Sigmoid colon (tissue), 7 donors: ENCODE data around the gene TWNK. TPM values are rescaled to one million over a fixed set of nuclear protein-coding genes. Genes with fewer than 3 reads are reported as not detected.

Source experiments
- DNase-seq: peaks from one replicate; pipeline ENCODE4 v3.0.0-alpha.2; 2019
- H3K27ac ChIP-seq, 4 donors: fragments of 200-600 bp; sonication (generic); one replicate each; pipeline ENCODE4 v1.5.1; 2016 to 2019; ENCODE audit warnings: mild to moderate bottlenecking in 1 of 4
- H3K27me3 ChIP-seq, 3 donors: fragments of 200-600 bp; sonication (generic); one replicate each; pipeline ENCODE4 v1.5.1; 2019; ENCODE audit warnings: mild to moderate bottlenecking in 1 of 3
- H3K36me3 ChIP-seq, 4 donors: fragments of 200-600 bp; sonication (generic); one replicate each; pipeline ENCODE4 v1.5.1; 2016 to 2019
- H3K4me1 ChIP-seq, 4 donors: fragments of 200-600 bp; sonication (generic); one replicate each; pipeline ENCODE4 v1.5.1; 2017 to 2019
- H3K4me3 ChIP-seq, 4 donors: fragments of 200-600 bp; sonication (generic); one replicate each; pipeline ENCODE4 v1.5.1; 2017 to 2019; ENCODE audit warnings: mild to moderate bottlenecking in 2 of 4, moderate library complexity in 1 of 4
- H3K9me3 ChIP-seq, 4 donors: fragments of 200-600 bp in 3 of 4; sonication (generic) in 3 of 4; one replicate each; pipeline versions ENCODE4 v1.5.1 to v1.6.1; 2013 to 2019
- EP300 ChIP-seq, 4 donors: sonication (generic); formaldehyde crosslinking; IDR thresholded peaks; one replicate each; pipeline ENCODE4 v1.6.1; 2017; ENCODE audit warnings: antibody characterized with exemption in 4 of 4
- POLR2A ChIP-seq, 2 donors: fragments of 450-650 bp; IDR thresholded peaks; one replicate each; pipeline ENCODE4 v1.6.1; 2016; ENCODE audit warnings: antibody characterized with exemption in 2 of 2, mild to moderate bottlenecking in 2 of 2, moderate library complexity in 2 of 2
- POLR2AphosphoS5 ChIP-seq, 4 donors: sonication (generic); formaldehyde crosslinking; IDR thresholded peaks; one replicate each; pipeline ENCODE4 v1.6.1; 2017; ENCODE audit warnings: antibody characterized with exemption in 4 of 4
- whole genome bisulfite sequencing, 2 donors: extraction: QIAGEN DNeasy Blood & Tissue Kit; methylation state at CpG; one replicate each; pipeline ENCODE4 v1.1.7; 2013; 5-methylcytosine and 5-hydroxymethylcytosine counted together
- intact Hi-C: fragments of 100-400 bp; cut with DNase I; formaldehyde crosslinking; loops from one replicate; pipeline ENCODE4 v1.15.1; 2023
- polyA plus RNA-seq, 3 donors: library from polyadenylated mRNA; stranded (reverse); fragments of 200-250 nt; gene quantifications; one replicate each; pipeline ENCODE4 v1.2.3, GENCODE V29; 2013
- total RNA-seq, 4 donors: library from RNA; depleted of rRNA; stranded (reverse); fragments of >200 nt; gene quantifications; one replicate each; pipeline ENCODE4 v1.1.0, GENCODE V29; 2016
- TF ChIP-seq, protein P1 (sequence below), 4 experiments: fragments of 450-650 bp in 3 of 4; fragments of 200-600 bp in 1 of 4; IDR thresholded peaks; one replicate each; pipeline ENCODE4 v1.5.1; 2016 to 2019; ENCODE audit warnings: antibody characterized with exemption in 4 of 4, mild to moderate bottlenecking in 3 of 4, moderate library complexity in 2 of 4
- donor health status: healthy with polysubstance abuse.
- donor health status: Bipolar disorder and iron deficiency.
- donor health status: healthy.

Gene TWNK
- total and polyA plus RNA-seq, 7 donors: 2.4 to 9.0 (median 3.9) TPM

GRCh38 chr10:100963826-100964225, 23.5 kb upstream of the TWNK start:
- intact Hi-C loops: loop anchor here (5.0 kb wide), 1 partner anchor 37 kb away; no protein-coding TSS in a partner anchor
- DNase-seq: no peak
- Histone ChIP-seq H3K4me1 (peaks cover 0 to 6% (median 4%) of the 10 kb centered on the region in 4 donors), H3K27ac (no peak overlapping the region), H3K9me3 (no peaks in the 10 kb centered on the region), H3K4me3 (no peak overlapping the region), H3K27me3 (peaks cover 0 to 2% (median 0%) of the 10 kb centered on the region in 3 donors), H3K36me3 (peaks cover 0 to 67% (median 8%) of the 10 kb centered on the region in 4 donors)
- TF ChIP-seq EP300 (IDR thresholded peaks at IDR 0.05) (no peak), POLR2AphosphoS5 (IDR thresholded peaks at IDR 0.05) (no peak), POLR2A (IDR thresholded peaks at IDR 0.05) (no peak)
- TF ChIP-seq, protein P1, sequence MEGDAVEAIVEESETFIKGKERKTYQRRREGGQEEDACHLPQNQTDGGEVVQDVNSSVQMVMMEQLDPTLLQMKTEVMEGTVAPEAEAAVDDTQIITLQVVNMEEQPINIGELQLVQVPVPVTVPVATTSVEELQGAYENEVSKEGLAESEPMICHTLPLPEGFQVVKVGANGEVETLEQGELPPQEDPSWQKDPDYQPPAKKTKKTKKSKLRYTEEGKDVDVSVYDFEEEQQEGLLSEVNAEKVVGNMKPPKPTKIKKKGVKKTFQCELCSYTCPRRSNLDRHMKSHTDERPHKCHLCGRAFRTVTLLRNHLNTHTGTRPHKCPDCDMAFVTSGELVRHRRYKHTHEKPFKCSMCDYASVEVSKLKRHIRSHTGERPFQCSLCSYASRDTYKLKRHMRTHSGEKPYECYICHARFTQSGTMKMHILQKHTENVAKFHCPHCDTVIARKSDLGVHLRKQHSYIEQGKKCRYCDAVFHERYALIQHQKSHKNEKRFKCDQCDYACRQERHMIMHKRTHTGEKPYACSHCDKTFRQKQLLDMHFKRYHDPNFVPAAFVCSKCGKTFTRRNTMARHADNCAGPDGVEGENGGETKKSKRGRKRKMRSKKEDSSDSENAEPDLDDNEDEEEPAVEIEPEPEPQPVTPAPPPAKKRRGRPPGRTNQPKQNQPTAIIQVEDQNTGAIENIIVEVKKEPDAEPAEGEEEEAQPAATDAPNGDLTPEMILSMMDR (IDR thresholded peaks at IDR 0.05): no peak
- WGBS, 2 donors: 97 to 98% methylated on average over 1 of the region's 1 CpG

GRCh38 chr10:100965820-100966219, 21.5 kb upstream of the TWNK start:
- Histone ChIP-seq H3K9me3 (no peaks in the 10 kb centered on the region), H3K4me3 (no peak overlapping the region), H3K4me1 (peaks cover 0 to 18% (median 17%) of the 10 kb centered on the region in 4 donors), H3K27ac (no peak overlapping the region), H3K36me3 (peaks cover 0 to 48% (median 5%) of the 10 kb centered on the region in 4 donors), H3K27me3 (peaks cover 0 to 10% (median 0%) of the 10 kb centered on the region in 3 donors)
- no peak for DNase-seq
- intact Hi-C loops: no loop called here
- TF ChIP-seq, protein P1 (IDR thresholded peaks at IDR 0.05): no peak
- no peak for TF ChIP-seq POLR2AphosphoS5 (IDR thresholded peaks at IDR 0.05)
- TF ChIP-seq EP300 (IDR thresholded peaks at IDR 0.05): no peak
- TF ChIP-seq POLR2A (IDR thresholded peaks at IDR 0.05): no peak
- WGBS, 2 donors: 73 to 74% methylated on average over 5 of the region's 5 CpGs

GRCh38 chr10:100966887-100967286, 20.5 kb upstream of the TWNK start:
- Histone ChIP-seq H3K36me3 (peaks cover 0 to 38% (median 5%) of the 10 kb centered on the region in 4 donors), H3K9me3 (no peaks in the 10 kb centered on the region), H3K4me3 (no peak overlapping the region), H3K4me1 (peaks cover 0 to 18% (median 17%) of the 10 kb centered on the region in 4 donors), H3K27me3 (peaks cover 0 to 10% (median 0%) of the 10 kb centered on the region in 3 donors), H3K27ac (no peak overlapping the region)
- TF ChIP-seq POLR2A (IDR thresholded peaks at IDR 0.05): no peak
- no peak for TF ChIP-seq POLR2AphosphoS5 (IDR thresholded peaks at IDR 0.05)
- TF ChIP-seq, protein P1 (IDR thresholded peaks at IDR 0.05): no peak
- TF ChIP-seq EP300 (IDR thresholded peaks at IDR 0.05): no peak
- intact Hi-C loops: no loop called here
- DNase-seq: no peak
- WGBS, 2 donors: 80 to 81% methylated on average over 2 of the region's 2 CpGs

DNA sequence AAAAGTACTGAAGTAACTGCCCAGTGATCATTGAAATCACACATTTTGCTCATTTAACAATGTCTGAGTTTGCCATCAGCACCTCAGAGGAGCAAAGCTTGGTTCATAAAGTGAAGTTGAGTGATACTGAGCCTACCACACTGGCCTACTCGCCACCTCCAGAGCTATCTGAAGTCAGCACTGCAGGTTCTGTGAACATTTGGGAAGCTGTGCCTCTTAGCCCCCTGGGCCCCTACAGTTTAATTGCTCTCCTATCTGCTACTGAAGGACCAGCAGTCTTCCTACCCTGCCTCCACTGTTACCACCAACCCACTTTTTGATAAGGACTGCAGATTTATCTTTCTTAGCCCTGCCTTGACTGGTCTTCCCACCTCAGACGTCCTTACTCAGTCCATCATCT, 20.0 kb upstream of the TWNK start:
- intact Hi-C loops: no loop called here
- TF ChIP-seq, protein P1 (IDR thresholded peaks at IDR 0.05): no peak
- TF ChIP-seq POLR2AphosphoS5 (IDR thresholded peaks at IDR 0.05) (no peak), POLR2A (IDR thresholded peaks at IDR 0.05) (no peak), EP300 (IDR thresholded peaks at IDR 0.05) (no peak)
- WGBS, 2 donors: 82 to 83% methylated on average over 2 of the region's 2 CpGs
- Histone ChIP-seq H3K27ac (no peak overlapping the region), H3K36me3 (peaks cover 0 to 34% (median 4%) of the 10 kb centered on the region in 4 donors), H3K4me3 (no peak overlapping the region), H3K27me3 (peaks cover 0 to 10% (median 0%) of the 10 kb centered on the region in 3 donors), H3K4me1 (peaks cover 0 to 18% (median 17%) of the 10 kb centered on the region in 4 donors), H3K9me3 (no peaks in the 10 kb centered on the region)
- DNase-seq: no peak
